Measurements from ENCODE around the gene NCBP2.

DNA sequence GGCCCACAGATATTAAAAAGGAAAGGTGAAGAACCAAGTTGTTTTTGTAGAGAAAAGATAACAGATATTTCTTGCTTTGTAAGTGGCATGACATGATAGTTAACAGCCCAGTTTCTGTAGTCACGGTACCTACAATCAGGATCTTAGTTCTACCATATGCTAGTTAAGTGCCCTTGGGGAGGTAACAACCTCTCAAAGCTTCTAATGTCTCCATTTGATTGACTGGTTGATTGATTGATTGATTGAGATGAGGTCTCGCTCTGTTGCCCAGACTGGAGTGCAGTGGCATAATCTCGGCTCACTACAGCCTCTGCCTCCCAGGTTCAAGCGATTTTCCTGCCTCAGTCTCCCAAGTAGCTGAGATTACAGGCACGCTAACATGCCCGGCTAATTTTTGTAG, 46.1 kb downstream of the NCBP2 start:
- TF ChIP-seq EZH2 (IDR thresholded peaks at IDR 0.05; ENCODE audit: borderline replicate concordance, low read depth, low read length, severe bottlenecking) (no peak), MYC (IDR thresholded peaks at IDR 0.05; ENCODE audit: low read depth, low read length) (no peak), CTCF (IDR thresholded peaks at IDR 0.05; ENCODE audit: extremely low read depth in 1 of 2, insufficient read depth in 1 of 2, low read depth in 1 of 2, low read length in 2 of 2) (no peak), FOS (IDR thresholded peaks at IDR 0.05; ENCODE audit: borderline replicate concordance, insufficient read depth, low read length) (no peak), POLR2AphosphoS5 (IDR thresholded peaks at IDR 0.05; ENCODE audit: insufficient read depth, low read depth, low read length) (no peak)
- TF ChIP-seq, protein P1, sequence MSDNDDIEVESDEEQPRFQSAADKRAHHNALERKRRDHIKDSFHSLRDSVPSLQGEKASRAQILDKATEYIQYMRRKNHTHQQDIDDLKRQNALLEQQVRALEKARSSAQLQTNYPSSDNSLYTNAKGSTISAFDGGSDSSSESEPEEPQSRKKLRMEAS (IDR thresholded peaks at IDR 0.05; ENCODE audit: insufficient read depth, insufficient read length): no peak

All from endothelial cell of umbilical vein (primary cell).